ENCODE data around the gene CEP97.
"Not testable (repeated sequence)": the region's sequence is repeated elsewhere in the genome, so short reads cannot be mapped to it uniquely, and the experiment has no call there.

DNA sequence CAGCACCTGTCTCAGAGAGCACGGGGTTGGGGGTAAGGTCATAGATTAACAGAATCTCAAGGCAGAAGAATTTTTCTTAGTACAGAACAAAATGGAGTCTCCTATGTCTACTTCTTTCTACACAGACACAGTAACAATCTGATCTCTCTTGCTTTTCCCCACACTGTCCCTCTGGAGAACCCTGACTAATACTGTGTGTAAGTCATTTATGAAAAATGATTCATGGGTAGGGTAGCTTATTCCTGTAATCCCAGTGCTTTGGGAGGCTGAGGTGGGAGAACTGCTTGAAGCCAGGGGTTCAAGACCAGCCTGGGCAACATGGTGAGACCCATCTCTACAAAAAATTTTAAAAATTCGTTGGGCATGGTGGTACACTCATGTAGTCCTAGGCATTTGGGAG, 19.8 kb upstream of the CEP97 start:
- TF ChIP-seq CTCF (IDR thresholded peaks at IDR 0.05; ENCODE audit: low read length); EZH2phosphoT487 (IDR thresholded peaks at IDR 0.05; ENCODE audit: low read length); EZH2 (optimal IDR thresholded peaks at IDR 0.05; ENCODE audit: low read depth, low read length): not testable (repeated sequence)
